ENCODE data around the gene CAPN10.

- TF ChIP-seq CTCF (conservative IDR thresholded peaks at IDR 0.05) (no peak), ZFX (IDR thresholded peaks at IDR 0.05) (no peak)
Measured at GRCh38 chr2:240623531-240624010, 37.0 kb downstream of the CAPN10 start.

All from C4-2B (cell line).